Measurements from ENCODE around the gene NOXRED1.
"Not testable (repeated sequence)": the region's sequence is repeated elsewhere in the genome, so short reads cannot be mapped to it uniquely, and the experiment has no call there.

The NOXRED1 gene, protein sequence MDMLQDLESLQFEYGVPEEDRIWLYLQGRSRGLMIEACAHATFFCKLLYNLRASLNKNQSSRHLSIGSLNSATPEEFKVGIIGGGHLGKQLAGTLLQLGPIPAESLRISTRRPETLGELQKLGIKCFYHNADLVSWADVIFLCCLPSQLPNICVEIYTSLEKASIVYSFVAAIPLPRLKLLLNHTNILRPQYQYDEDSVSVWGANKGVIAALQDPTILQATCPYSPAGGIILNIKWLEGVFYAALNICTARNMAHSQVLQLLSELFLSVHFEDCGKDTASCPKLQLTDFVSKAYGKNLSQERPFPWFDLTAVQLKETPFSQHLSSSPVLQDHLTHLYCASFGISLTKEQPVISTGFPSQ

DNA sequence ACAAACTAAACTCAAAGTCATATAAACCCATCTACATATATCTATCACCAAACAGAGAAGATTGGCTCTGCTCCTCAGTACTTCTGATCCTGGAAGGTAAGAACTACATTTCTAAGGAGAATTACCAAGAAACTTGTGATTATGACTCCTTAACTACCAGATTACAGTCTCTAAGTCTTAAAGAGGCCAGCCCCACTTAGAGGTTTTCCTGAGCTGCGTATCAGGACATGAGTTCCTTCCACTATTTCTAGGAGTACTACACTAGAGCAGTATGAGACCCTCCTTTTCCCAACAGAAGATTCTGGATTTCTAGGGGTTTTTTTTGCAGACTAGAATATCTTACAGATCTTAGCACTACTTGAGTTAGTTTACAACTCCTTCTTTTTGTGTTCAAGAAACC is at the start of gene NOXRED1:
NOXRED1 (minus strand) TSS at position 101 of the 400 bp plus-strand sequence. CDS start 634 bp downstream, outside the sequence.
- no peak for DNase-seq (ENCODE audit: low read depth)

DNA sequence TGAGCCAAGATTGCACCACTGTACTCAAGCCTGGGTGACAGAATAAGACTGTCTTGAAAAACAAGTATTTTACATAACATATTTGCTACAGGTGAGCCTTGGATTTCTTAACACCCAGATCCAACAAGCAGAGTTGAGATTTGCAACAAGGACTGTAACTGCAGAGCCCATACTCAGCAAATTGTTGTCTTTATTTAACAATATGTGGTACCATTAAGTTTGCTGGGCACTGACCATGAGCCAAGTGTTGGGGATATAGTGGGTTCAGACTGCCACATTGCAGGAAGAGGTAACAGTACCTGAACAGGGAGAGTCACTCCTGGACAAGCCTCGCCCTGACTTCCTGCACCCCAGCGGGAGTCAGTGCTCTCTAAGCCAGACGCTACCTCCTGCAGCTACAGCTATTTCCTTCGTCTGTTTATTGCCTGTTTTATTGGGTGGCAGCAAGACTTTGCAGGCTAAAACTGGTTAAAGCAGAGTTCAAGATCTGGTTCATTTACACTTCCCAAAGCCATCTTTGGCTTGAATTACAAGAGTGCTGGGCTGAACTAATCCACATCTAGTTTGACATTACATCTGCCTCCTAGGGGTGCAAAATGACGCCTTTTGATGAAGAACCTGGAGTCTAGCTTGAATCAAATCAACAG is 47.0 kb upstream of the NOXRED1 start:
- DNase-seq (ENCODE audit: low read depth) = no peak

DNA sequence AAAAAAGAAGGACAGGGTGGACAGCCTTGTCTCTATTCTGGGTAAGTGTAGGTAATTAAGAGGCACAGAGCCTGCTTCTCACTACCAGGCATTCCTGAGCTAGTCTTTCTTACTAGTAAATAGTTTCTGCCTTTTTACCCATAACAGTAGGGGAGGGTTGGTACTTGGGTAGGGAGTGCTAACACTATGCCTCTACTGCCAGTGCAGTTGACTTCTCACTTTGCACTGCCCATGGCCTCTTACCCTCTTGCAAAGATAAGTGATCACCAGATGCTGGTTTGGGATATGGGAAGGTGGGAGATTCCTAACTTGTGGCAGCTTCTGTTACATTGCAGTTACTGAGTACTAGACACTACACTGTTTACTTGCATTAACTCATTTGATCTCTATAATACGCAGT is 46.2 kb upstream of the NOXRED1 start:
- DNase-seq (ENCODE audit: low read depth) = no peak

DNA sequence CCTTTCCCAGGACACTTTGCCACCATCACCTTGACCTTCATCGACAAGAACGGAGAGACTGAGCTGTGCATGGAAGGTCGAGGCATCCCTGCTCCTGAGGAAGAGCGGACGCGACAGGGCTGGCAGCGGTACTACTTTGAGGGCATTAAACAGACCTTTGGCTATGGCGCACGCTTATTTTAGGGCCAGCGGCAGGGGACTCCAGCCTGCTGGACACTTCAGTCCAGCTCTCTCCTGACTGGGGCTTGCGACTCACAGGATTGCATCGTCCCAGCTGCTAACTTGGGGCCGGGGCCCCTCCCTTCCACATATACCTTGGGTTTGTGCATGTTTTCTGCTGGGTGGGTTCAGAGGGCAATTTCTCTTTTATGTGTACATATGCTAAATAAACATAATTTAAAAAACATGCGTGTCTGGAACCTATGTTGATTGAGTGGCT is 45.8 kb upstream of the NOXRED1 start:
- DNase-seq (ENCODE audit: low read depth) = no peak

DNA sequence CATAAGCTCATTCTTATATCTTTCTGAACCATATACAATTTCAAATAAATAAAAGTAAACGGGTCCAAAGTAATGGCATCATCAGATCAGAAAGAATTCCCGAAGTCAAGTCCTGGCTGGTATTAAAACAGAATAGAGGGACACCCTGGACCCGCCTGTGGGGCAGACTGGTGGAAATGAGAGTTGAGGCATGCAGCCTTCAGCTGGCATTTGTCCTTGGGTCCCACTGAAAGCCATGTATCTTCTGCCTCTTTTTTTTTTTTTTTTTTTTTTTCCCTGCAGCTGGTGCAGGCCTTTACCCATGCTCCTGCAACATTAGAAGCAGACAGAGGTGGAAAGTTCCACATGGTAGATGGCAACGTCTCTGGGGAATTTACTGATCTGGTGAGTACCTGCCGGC is 44.5 kb upstream of the NOXRED1 start:
- no peak for DNase-seq (ENCODE audit: low read depth)

DNA sequence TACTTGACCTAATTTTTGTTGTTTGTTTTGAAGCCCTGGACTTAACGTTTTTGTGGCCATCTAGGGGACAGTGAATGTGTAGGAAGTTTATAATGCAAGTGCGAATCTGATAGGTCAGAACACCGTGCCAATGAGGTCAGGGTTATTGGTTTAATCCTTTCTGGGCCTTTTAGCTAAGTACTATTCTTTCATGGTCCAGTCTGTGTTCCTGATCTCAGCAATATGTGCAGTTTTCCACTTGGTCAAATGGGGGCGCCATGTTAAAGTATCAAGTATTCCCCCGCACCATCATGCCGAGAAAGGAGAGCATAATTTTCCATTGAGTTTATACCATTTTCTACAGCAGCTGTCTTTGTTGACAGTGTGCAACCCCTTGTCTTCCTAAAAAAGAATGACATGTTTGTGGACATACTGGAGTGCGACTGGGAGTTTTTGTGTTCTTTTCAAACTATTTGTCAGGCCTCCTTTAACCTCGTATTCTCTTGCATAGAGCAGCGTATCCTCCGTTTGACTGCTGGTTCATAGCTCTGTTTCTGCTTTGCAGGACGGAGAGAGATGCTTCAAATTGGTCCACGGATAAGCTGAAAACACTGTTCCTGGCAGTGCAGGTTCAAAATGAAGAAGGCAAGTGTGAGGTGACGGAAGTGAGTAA is 35.9 kb upstream of the NOXRED1 start:
- DNase-seq (ENCODE audit: low read depth) = peak; percentile 38

DNA sequence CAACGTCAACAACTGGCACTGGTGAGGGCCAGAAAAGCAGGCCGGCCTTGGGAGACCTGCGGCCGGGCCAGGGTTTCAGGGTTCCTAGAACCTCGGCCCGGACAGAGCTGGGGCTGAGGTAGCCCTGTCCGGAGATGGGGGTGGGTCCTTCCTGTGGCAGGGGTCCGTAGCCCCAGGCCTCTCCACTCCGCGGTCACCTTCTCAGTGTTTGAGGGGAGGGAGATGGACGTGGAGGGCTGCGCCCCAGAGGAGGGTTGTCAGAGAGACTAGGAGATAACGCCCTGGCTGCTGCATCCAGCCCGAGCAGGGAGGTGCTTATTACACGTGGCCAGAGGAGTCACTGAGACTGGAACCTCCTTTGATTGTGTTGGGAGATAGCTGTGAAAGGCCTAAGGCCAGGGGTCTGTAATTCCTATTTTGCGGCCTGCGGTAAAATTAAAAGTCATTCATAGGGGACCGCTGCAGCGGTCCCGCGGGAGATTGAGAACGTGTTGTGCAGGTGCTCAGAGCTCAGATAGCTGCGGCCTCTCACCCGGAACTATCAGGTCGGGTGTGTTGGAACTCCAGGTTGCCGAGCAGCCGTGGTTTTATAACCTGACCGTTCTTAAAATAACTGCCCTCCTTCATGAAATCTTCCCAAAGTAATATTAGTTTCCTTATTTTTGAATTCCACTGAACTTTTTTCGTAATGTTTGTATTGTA is 35.1 kb upstream of the NOXRED1 start:
- DNase-seq (ENCODE audit: low read depth) = peak; percentile 6

DNA sequence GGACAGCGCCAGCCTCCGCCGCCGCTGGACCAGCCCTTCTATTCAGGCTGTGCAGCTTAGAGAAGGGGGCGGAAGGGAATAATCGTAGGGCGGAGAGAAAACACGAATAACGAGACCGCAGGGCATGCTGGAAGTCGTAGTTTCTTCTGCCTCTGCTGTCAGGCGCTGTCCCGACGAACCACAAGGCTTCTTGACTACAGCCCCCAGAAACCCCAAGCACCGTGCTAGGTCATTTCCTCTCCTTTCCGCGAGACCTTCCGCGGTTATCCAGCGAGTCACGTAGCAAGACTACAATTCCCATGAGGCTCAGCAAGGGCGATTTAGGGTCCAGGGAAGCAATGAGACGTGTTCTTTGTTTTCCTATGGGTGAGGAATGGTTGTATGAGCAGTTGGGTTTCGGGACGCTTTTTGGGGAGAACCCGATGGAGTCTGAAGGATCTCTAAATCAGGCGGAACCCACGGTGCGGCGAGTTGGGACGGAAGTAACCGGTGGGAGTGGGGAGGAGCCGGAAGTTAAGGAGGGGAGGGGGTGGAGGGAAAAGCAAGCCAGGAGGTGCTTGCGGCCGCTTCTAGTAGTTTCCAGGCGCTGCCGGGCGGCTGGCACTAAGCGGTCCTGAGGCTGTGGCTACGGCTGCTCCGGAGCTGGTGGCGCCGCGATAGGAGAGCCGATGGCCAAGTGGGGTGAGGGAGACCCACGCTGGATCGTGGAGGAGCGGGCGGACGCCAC is 34.4 kb upstream of the NOXRED1 start, which contains the start of the genes AHSA1 and VIPAS39:
AHSA1 (plus strand) TSS at position 572 of the 727 bp plus-strand sequence; CDS start at position 669, 97 bp downstream.
VIPAS39 (minus strand) TSS at position 80 of the 727 bp plus-strand sequence. CDS start 3,499 bp downstream, outside the sequence.
- peak; percentile 84 for DNase-seq (ENCODE audit: low read depth)

DNA sequence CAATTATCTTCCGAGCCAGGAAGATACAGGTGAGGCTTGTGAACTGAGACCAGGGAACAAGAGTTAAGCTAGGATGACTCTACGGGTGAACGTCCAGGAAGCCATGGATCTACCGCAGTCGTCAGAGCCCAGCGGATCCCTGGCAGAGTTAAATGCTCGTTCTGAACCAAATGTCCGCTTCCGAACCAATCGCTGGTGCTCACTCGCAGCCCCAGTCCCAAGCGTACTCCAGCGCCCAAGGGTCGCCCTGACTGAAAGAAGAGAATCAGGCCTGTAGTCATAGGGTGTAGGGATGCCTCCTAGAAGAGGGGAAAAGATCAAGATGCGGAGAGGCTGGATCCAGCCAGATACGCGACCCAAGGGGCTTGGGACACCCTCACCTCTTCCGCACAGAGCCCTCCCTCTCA is 33.8 kb upstream of the NOXRED1 start:
- DNase-seq (ENCODE audit: low read depth) = no peak

DNA sequence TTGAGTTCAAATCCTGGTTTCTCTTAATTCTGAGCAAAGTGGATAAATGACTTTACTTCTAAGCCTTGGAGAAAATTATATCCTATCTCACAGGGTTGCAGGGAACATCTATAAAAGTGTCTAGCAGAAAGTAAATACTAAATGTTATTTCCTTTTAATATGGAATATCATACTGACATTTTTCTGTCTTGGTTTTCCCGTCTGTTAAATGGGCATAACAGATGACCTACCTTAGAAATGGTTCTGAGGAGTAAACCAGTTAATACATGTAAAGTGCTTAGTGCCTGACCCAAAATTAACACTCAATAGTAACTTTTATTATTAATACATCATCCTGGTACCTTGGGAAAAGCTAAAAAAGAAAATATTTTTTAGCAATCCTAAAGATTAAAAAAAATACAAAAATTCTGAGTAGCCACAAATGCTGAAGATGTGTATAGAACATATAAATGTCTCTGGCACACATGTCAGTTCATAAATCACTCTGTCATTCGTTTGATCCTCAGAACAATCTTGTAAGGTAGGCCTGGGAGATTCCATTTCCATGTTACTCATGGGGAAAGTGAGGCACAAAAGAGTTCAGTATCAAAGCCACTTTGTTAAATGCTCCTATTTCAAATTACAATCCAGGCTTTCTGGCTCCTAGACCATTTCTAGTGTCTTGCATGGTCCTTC is 32.8 kb upstream of the NOXRED1 start:
- no peak for DNase-seq (ENCODE audit: low read depth)

DNA sequence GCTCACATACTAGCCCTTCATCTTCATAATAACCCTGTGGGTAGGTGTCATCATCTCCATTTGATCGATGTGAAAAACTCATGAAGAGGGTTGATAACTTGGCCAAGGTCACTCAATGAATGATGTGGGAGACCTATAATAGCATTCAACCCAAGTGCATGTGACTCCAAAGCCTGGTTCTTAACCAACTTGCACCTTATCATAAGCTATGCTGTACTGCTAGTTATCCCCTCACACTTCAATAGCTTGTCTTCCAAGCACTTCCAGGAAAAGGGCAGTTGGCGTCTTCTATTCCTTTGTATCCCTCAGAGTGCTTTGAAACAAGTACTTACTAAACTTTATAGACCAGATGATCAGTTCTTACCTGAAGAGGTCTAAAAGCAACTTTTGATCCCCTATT is 18.9 kb upstream of the NOXRED1 start:
- DNase-seq (ENCODE audit: low read depth) = no peak

DNA sequence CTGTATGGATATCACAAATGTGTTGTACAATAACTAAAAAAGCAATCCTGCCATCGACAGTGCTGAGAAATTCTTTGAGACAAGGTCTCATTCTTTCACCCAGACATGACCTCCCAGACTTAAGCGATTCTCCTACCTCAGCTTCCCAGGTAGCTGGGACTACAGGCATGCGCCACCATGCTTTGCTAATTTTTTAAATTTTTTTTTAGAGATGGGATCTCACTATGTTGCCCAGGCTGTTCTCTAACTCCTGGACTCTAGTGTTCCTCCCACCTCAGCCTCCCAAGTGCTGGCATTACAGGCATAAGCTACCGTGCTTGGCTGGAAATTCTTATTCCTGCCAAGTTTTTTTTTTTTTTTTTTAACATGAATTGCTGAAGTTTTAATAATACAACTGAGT is 16.5 kb upstream of the NOXRED1 start:
- DNase-seq (ENCODE audit: low read depth) = no peak

DNA sequence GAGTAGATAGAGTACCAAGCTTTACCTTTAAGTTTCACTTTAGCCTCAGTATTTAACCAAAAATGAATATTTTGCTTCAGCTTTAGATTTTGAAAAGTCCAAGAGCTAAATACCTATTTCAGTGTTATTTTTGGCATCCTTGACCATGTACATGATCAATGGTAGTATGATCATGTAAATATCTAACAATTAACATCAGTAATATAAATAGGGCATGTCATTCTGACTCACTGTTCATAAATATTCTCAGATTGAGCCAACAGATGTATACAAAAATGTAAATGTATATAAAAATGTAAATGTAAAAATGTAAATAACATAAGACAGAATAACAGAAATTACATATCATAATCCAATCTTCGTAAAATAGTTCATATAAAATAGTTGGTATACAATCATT is 15.3 kb upstream of the NOXRED1 start:
- DNase-seq (ENCODE audit: low read depth) = no peak

DNA sequence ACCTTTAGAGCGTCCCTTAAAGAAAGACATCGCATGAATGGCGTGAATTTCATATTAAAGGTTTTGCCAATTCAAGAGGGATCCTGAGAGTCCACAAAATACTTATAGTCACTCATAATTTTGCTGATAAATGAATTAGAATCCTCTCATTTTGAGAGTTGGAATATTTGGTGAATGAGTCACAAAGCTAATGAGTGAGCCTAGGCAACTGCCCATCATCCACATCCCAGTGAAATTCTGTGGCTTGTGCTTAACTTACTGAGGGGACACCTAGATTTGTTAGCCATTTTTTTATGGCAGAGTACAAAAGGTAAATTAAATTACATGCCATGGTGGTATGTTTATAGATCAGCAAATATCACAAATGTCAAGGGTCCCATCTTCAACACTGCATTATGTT is 12.7 kb upstream of the NOXRED1 start:
- DNase-seq (ENCODE audit: low read depth) = no peak

DNA sequence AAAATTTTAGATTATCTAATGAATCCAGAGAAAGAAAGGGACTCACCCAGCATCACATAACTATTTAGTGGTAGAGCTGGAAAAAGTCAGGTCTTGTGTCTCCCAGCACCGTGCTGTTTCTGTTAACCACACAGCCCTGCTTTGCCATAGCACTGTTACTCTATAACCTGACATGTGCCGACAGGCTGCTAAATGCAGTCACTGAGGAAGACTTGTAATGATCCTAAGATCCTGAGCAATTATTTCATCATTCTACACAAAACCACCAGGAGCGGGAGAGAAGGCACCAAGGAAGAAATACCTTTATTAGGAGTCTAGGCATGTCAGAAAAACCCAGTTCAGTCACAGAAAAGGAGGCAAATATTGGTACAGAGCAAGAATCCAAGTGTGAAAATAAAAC is 3.1 kb upstream of the NOXRED1 start:
- no peak for DNase-seq (ENCODE audit: low read depth)

DNA sequence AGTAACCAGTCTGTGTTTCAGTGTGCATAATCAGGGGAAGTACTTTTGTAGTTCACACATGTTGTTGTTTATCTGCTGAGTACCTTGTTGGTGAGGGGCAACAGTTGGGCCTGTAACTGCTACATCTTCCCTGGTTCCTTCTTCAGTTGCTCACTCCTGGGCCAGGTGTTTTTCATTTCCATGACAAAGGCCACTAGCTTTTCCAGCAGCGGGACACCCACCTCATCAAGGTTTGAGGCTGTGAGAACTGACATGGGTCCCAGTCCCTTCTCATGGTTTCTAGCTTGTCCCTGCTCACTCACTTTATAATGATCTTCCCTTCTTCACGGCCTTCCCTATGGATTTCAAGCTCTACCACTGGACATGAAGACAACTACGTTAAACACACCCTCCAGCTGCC is 1.5 kb upstream of the NOXRED1 start:
- DNase-seq (ENCODE audit: low read depth) = no peak

DNA sequence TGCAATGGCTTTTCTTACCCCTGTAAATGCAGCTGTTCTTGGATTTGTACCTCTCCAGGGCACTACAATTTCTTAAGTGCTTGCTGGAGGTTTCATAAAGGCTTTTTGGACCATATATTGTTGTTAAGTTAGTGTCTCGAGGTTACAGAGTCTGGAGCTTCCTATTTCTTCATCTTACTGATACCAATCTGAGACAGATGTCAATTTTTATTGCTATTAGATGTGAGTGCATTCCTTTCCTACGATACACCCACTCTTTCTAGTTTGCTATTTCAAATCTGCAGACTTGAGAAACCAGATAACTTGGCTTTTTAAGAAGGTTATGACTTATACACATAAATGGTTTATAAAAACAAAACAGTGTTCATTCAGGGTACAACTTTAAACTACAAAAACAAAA is 2.1 kb downstream of the NOXRED1 start:
- DNase-seq (ENCODE audit: low read depth) = no peak

DNA sequence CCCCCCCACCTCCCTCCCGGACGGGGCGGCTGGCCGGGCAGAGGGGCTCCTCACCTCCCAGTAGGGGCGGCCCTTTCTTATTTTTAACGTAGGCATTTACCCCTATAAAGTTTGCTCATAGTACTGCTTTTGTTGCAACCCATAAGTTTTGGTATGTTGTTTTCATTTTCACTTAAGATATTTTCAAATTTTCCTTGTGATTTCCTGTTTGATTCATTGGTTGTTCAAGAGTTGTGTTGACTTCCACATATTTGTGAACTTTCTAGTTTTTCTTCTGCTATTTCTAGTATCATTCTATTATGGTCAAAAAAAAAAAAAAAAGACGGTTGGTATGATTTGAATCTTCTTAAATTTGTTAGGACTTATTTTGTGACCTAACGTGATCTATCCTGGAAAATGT is 6.5 kb downstream of the NOXRED1 start:
- no peak for DNase-seq (ENCODE audit: low read depth)

DNA sequence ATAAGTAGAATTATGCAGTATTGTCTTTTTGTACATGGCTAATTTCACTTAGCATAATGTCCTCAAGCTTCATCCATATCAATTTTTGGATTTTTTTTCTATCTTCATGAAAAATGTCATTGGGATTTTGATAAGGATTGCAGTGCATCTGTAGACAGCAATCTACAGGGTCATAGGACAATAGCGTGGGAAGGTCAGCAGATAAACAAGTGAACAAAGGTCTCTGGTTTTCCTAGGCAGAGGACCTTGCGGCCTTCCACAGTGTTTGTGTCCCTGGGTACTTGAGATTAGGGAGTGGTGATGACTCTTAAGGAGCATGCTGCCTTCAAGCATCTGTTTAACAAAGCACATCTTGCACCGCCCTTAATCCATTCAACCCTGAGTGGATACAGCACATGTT is 7.2 kb downstream of the NOXRED1 start:
- not testable (repeated sequence) for DNase-seq (ENCODE audit: low read depth)

DNA sequence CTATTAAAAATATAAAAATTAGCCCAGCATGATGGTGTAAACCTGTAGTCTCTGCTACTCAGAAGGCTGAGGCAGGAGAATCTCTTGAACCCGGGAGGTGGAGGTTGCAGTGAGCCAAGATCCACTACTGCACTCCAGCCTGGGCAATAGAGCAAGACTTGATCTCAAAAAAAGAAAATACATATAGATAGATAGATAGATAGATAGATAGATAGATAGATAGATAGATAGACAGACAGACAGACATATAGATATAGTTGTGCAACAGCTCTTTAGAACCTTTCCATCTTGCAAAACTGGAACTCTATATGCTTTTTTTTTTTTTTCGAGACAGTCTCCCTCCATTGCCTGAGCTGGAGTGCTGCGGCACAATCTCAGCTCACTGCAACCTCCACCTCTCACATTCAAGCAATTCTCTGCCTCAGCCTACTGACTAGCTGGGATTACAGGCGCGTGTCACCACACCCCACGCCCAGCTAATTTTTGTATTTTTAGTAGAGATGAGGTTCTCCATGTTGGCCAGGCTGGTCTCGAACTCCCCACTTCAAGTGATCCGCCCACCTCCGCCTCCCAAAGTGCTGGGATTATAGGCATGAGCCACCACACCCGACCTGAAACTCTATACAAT is 7.8 kb downstream of the NOXRED1 start:
- DNase-seq (ENCODE audit: low read depth) = not testable (repeated sequence)

DNA sequence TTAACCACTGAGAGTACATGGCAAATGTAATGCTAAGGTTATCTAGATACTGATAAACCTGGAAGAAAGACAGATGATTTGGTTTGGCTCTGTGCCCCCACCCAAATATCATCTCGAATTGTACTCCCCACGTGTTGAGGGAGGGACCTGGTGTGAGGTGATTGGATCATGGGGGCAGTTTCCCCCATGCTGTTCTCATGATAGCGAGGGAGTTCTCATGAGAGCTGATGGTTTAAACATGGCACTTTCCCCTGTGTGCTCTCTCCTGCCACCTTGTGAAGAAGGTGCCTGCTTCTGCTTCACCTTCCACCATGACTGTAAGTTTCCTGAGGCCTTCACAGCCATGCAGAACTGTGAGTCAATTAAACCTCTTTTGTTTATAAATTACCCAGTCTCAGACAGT is 14.2 kb downstream of the NOXRED1 start:
- no peak for DNase-seq (ENCODE audit: low read depth)
